H9 (cell line): ENCODE results near the gene NPBWR2. TPM values are rescaled to one million over a fixed set of nuclear protein-coding genes. Genes with fewer than 3 reads are reported as not detected.

ENCODE experiments used
- DNase-seq: peaks from one replicate; pipeline ENCODE4 v3.0.0-alpha.2; 2017
- H2AFZ ChIP-seq: one replicate; pipeline ENCODE4 v1.6.1; 2013; ENCODE audit warnings: mild to moderate bottlenecking, low read length, control low read depth, moderate library complexity
- H2AK5ac ChIP-seq: 2 replicates; pipeline ENCODE4 v1.6.1; 2013; ENCODE audit warnings: low read length, control low read depth, mixed read lengths; ENCODE audit not compliant: insufficient read length
- H2BK120ac ChIP-seq: one replicate; pipeline ENCODE4 v1.6.1; 2013; ENCODE audit warnings: low read depth, mild to moderate bottlenecking, low read length, control low read depth, inconsistent platforms; ENCODE audit not compliant: poor library complexity, severe bottlenecking
- H2BK12ac ChIP-seq: 2 replicates; pipeline ENCODE4 v1.6.1; 2013; ENCODE audit warnings: low read length, control low read depth, mixed read lengths, low read depth; ENCODE audit not compliant: insufficient read length
- H2BK15ac ChIP-seq: 2 replicates; pipeline ENCODE4 v1.6.1; 2013; ENCODE audit warnings: low read depth, low read length, control low read depth
- H2BK20ac ChIP-seq: one replicate; pipeline ENCODE4 v1.6.1; 2013; ENCODE audit warnings: low read depth, mild to moderate bottlenecking, low read length, control low read depth, inconsistent platforms; ENCODE audit not compliant: poor library complexity, severe bottlenecking
- H2BK5ac ChIP-seq: 2 replicates; pipeline ENCODE4 v1.6.1; 2013; ENCODE audit warnings: low read length, control low read depth, mixed read lengths; ENCODE audit not compliant: insufficient read length
- H3K14ac ChIP-seq: 2 replicates; pipeline ENCODE4 v1.6.1; 2013; ENCODE audit warnings: low read length, control low read depth; ENCODE audit not compliant: insufficient read depth
- H3K18ac ChIP-seq: 2 replicates; pipeline ENCODE4 v1.6.1; 2013; ENCODE audit warnings: low read depth, mild to moderate bottlenecking, mixed read lengths, low read length, control low read depth; ENCODE audit not compliant: insufficient read length
- H3K23ac ChIP-seq: 2 replicates; pipeline ENCODE4 v1.6.1; 2013; ENCODE audit warnings: low read length, control low read depth, mixed read lengths, low read depth; ENCODE audit not compliant: insufficient read length
- H3K23me2 ChIP-seq: 2 replicates; pipeline ENCODE4 v1.6.1; 2013; ENCODE audit warnings: low read depth, mild to moderate bottlenecking, mixed read lengths, low read length, control low read depth; ENCODE audit not compliant: insufficient read length, poor library complexity, severe bottlenecking
- H3K27ac ChIP-seq: 2 replicates; pipeline ENCODE4 v1.5.1; 2013; ENCODE audit warnings: low read length, control low read depth, mixed read lengths, low read depth; ENCODE audit not compliant: insufficient read length
- H3K27me3 ChIP-seq: 2 replicates; pipeline ENCODE4 v1.6.1; 2013; ENCODE audit warnings: low read length, control low read depth, inconsistent platforms; ENCODE audit not compliant: insufficient read depth
- H3K4ac ChIP-seq: 2 replicates; pipeline ENCODE4 v1.6.1; 2013; ENCODE audit warnings: low read depth, mild to moderate bottlenecking, control low read depth, inconsistent platforms, low read length, moderate library complexity
- H3K4me1 ChIP-seq: 2 replicates; pipeline ENCODE4 v1.6.1; 2013; ENCODE audit warnings: low read length, control low read depth, inconsistent platforms; ENCODE audit not compliant: insufficient read depth
- H3K4me2 ChIP-seq: 2 replicates; pipeline ENCODE4 v1.6.1; 2013; ENCODE audit warnings: low read length, control low read depth, mixed read lengths; ENCODE audit not compliant: insufficient read length, insufficient read depth
- H3K56ac ChIP-seq: 2 replicates; pipeline ENCODE4 v1.6.1; 2013; ENCODE audit warnings: low read depth, mild to moderate bottlenecking, mixed read lengths, low read length, control low read depth; ENCODE audit not compliant: insufficient read length
- H3K79me1 ChIP-seq: 2 replicates; pipeline ENCODE4 v1.6.1; 2013; ENCODE audit warnings: low read depth, mild to moderate bottlenecking, moderate library complexity, low read length, control low read depth, inconsistent platforms; ENCODE audit not compliant: insufficient read depth, poor library complexity, severe bottlenecking
- H3K79me2 ChIP-seq: 2 replicates; pipeline ENCODE4 v1.6.1; 2013; ENCODE audit warnings: low read length, control low read depth, inconsistent platforms; ENCODE audit not compliant: insufficient read depth
- H3K9ac ChIP-seq: 2 replicates; pipeline ENCODE4 v1.6.1; 2013; ENCODE audit warnings: low read length, control low read depth, mixed read lengths; ENCODE audit not compliant: insufficient read length; ENCODE audit errors: extremely low read depth
- H3K9me3 ChIP-seq: one replicate; pipeline ENCODE4 v1.6.1; 2013; ENCODE audit warnings: low read depth, low read length, inconsistent platforms; ENCODE audit not compliant: control insufficient read depth
- H3T11ph ChIP-seq: one replicate; pipeline ENCODE4 v1.6.1; 2013; ENCODE audit warnings: mild to moderate bottlenecking, low read length, control low read depth, inconsistent platforms
- H4K20me1 ChIP-seq: one replicate; pipeline ENCODE4 v1.6.1; 2013; ENCODE audit not compliant: control insufficient read depth, insufficient read length, insufficient read depth
- H4K5ac ChIP-seq: 2 replicates; pipeline ENCODE4 v1.6.1; 2013; ENCODE audit warnings: low read depth, mild to moderate bottlenecking, mixed read lengths, low read length, control low read depth; ENCODE audit not compliant: insufficient read length
- H4K8ac ChIP-seq: replicated peaks from 2 replicates; pipeline ENCODE4 v1.6.1; 2013; ENCODE audit warnings: low read length, control low read depth, mixed read lengths, low read depth; ENCODE audit not compliant: insufficient read length
- H4K91ac ChIP-seq: 2 replicates; pipeline ENCODE4 v1.6.1; 2013; ENCODE audit warnings: low read depth, mild to moderate bottlenecking, moderate library complexity, mixed read lengths, low read length, control low read depth; ENCODE audit not compliant: insufficient read length
- H3K27ac Mint-ChIP-seq, 3 experiments: 2 replicates in 2 of 3; 3 replicates in 1 of 3; pipeline ENCODE4 v1.8.0; 2020 to 2021; ENCODE audit warnings: mixed read lengths in 3 of 3, mild to moderate bottlenecking in 1 of 3, moderate library complexity in 1 of 3
- H3K27me3 Mint-ChIP-seq: 2 replicates; pipeline ENCODE4 v1.8.0; 2021; ENCODE audit warnings: low read depth, mild to moderate bottlenecking, moderate library complexity, mixed read lengths
- H3K36me3 Mint-ChIP-seq, 3 experiments: 2 replicates in 2 of 3; 3 replicates in 1 of 3; pipeline ENCODE4 v1.8.0; 2020 to 2021; ENCODE audit warnings: low read depth in 3 of 3, mixed read lengths in 3 of 3; ENCODE audit not compliant: insufficient read depth in 1 of 3
- H3K4me1 Mint-ChIP-seq, 2 experiments: 2 replicates each; pipeline ENCODE4 v1.8.0; 2020; ENCODE audit warnings: mixed read lengths in 2 of 2
- H3K4me3 Mint-ChIP-seq, 2 experiments: 2 replicates in 1 of 2; 3 replicates in 1 of 2; pipeline ENCODE4 v1.8.0; 2020 to 2021; ENCODE audit warnings: mild to moderate bottlenecking in 2 of 2, mixed read lengths in 2 of 2, moderate library complexity in 1 of 2
- H3K9me3 Mint-ChIP-seq, 2 experiments: 2 replicates in 1 of 2; 3 replicates in 1 of 2; pipeline ENCODE4 v1.8.0; 2020; ENCODE audit warnings: mild to moderate bottlenecking in 2 of 2, mixed read lengths in 2 of 2, moderate library complexity in 1 of 2
- WGBS: extraction: QIAGEN DNeasy Blood & Tissue Kit; methylation state at CpG from one replicate; pipeline ENCODE4 v1.1.7; 2013; ENCODE audit warnings: missing lambda C conversion rate, low lambda C conversion rate, mixed read lengths; ENCODE audit not compliant: insufficient read length; ENCODE audit errors: extremely low coverage; 5-methylcytosine and 5-hydroxymethylcytosine counted together
- total RNA-seq: library from RNA; stranded (reverse); gene quantifications from 2 replicates; pipeline ENCODE4 v1.2.1, GENCODE V29; 2021
- TF ChIP-seq, protein P1 (sequence below): fragments of 200-600 bp; sonication (generic); conservative IDR thresholded peaks from 3 replicates; pipeline ENCODE4 v1.8.0; 2021; ENCODE audit warnings: antibody characterized with exemption, mild to moderate bottlenecking

NPBWR2 gene
- total RNA-seq, 1 experiment from 2014 or later, result not detected

GRCh38 chr20:64143018-64143801 is 35.8 kb upstream of the NPBWR2 start:
- TF ChIP-seq, protein P1, sequence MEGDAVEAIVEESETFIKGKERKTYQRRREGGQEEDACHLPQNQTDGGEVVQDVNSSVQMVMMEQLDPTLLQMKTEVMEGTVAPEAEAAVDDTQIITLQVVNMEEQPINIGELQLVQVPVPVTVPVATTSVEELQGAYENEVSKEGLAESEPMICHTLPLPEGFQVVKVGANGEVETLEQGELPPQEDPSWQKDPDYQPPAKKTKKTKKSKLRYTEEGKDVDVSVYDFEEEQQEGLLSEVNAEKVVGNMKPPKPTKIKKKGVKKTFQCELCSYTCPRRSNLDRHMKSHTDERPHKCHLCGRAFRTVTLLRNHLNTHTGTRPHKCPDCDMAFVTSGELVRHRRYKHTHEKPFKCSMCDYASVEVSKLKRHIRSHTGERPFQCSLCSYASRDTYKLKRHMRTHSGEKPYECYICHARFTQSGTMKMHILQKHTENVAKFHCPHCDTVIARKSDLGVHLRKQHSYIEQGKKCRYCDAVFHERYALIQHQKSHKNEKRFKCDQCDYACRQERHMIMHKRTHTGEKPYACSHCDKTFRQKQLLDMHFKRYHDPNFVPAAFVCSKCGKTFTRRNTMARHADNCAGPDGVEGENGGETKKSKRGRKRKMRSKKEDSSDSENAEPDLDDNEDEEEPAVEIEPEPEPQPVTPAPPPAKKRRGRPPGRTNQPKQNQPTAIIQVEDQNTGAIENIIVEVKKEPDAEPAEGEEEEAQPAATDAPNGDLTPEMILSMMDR, result no peak
- Histone ChIP-seq H3K14ac (no peak overlapping the region), H4K91ac (no peak overlapping the region), H3K27ac (no peak overlapping the region), H4K8ac (no peak overlapping the region), H2BK120ac (no peak overlapping the region), H4K20me1 (no peaks in the 10 kb centered on the region), H3K4me2 (no peak overlapping the region), H2BK12ac (no peak overlapping the region), H3K18ac (no peak overlapping the region), H4K5ac (no peak overlapping the region), H3K79me2 (no peaks in the 10 kb centered on the region), H3K9me3 (peaks cover 9% of the 10 kb centered on the region), H3K27me3 (no peaks in the 10 kb centered on the region), H3T11ph (no peak overlapping the region), H3K79me1 (no peaks in the 10 kb centered on the region), H3K9ac (no peak overlapping the region), H3K56ac (no peak overlapping the region), H3K4me1 (no peaks in the 10 kb centered on the region), H2BK5ac (no peak overlapping the region), H3K23me2 (no peaks in the 10 kb centered on the region), H3K4ac (no peak overlapping the region), H2BK20ac (no peak overlapping the region), H2AK5ac (no peak overlapping the region), H3K23ac (no peak overlapping the region), H2AFZ (no peak overlapping the region), H2BK15ac (no peak overlapping the region)
- H3K9me3 Mint-ChIP-seq, result peaks cover 21 to 23% of the 10 kb centered on the region in 2 experiments
- WGBS, result no CpG with 5 or more reads among the region's 14 CpGs
- no peak overlapping the region; a peak in 1 of 7 replicates for H3K27ac Mint-ChIP-seq
- H3K4me1 Mint-ChIP-seq, result peaks cover 19 to 39% of the 10 kb centered on the region in 2 experiments
- H3K36me3 Mint-ChIP-seq, result peaks cover 12 to 18% (median 12%) of the 10 kb centered on the region in 3 experiments
- peaks cover 8% of the 10 kb centered on the region for H3K27me3 Mint-ChIP-seq
- no peak overlapping the region for H3K4me3 Mint-ChIP-seq
- no peak for DNase-seq
